Common myeloid progenitor, CD34-positive (primary cell): ENCODE data around the gene MAFF.
A peak's percentile ranks its signal among the peaks of the same experiment; 100 is the strongest.

Experiments
- CTCF ChIA-PET: fragments of 350-600 bp; sonication (Branson Sonifier 250); formaldehyde crosslinking; loops from one replicate; lab custom pipeline; 2021; ENCODE audit warnings: antibody characterized with exemption; lab: Charles Lee
- POLR2A ChIA-PET: fragments of 350-600 bp; sonication (Branson Sonifier 250); formaldehyde crosslinking; loops from one replicate; lab custom pipeline; 2021; ENCODE audit warnings: antibody characterized with exemption; lab: Charles Lee
- DNase-seq, 3 donors: peaks; one replicate each; pipeline versions ENCODE4 v3.0.0 to v3.0.0-alpha.2; 2013
- H3K27ac ChIP-seq, 2 experiments: 1 replicate in 1 of 2; 2 replicates in 1 of 2; pipeline ENCODE4 v1.7.0; 2013; ENCODE audit warnings: inconsistent platforms in 2 of 2, low read length in 2 of 2, mild to moderate bottlenecking in 2 of 2, low read depth in 1 of 2, moderate library complexity in 1 of 2; ENCODE audit not compliant: severe bottlenecking in 2 of 2, insufficient read depth in 1 of 2, poor library complexity in 1 of 2
- H3K27me3 ChIP-seq, 5 experiments: replicated peaks in 2 of 5; 1 replicate in 3 of 5; 2 replicates in 2 of 5; pipeline versions ENCODE4 v1.6.1 to v1.7.0; 2013; ENCODE audit warnings: low read length in 4 of 5, mild to moderate bottlenecking in 2 of 5, moderate library complexity in 2 of 5, inconsistent platforms in 1 of 5; ENCODE audit not compliant: insufficient read depth in 5 of 5, control insufficient read depth in 4 of 5
- H3K36me3 ChIP-seq, 4 experiments: 1 replicate in 2 of 4; 2 replicates in 2 of 4; pipeline versions ENCODE4 v1.6.1 to v1.7.0; 2013; ENCODE audit warnings: low read length in 3 of 4, control low read depth in 1 of 4, mild to moderate bottlenecking in 1 of 4; ENCODE audit not compliant: control insufficient read depth in 4 of 4, insufficient read depth in 4 of 4
- H3K4me1 ChIP-seq, 4 experiments: 1 replicate in 3 of 4; 2 replicates in 1 of 4; pipeline versions ENCODE4 v1.6.1 to v1.7.1; 2013; ENCODE audit warnings: low read length in 3 of 4, mild to moderate bottlenecking in 3 of 4, control low read depth in 1 of 4, inconsistent platforms in 1 of 4, moderate library complexity in 1 of 4; ENCODE audit not compliant: control insufficient read depth in 4 of 4, insufficient read depth in 4 of 4; ENCODE audit errors: control extremely low read depth in 1 of 4
- H3K4me3 ChIP-seq, 7 experiments: 1 replicate in 4 of 7; 2 replicates in 3 of 7; pipeline versions ENCODE4 v1.5.1 to v1.7.0; 2013; ENCODE audit warnings: mild to moderate bottlenecking in 7 of 7, low read length in 6 of 7, moderate library complexity in 6 of 7, inconsistent platforms in 2 of 7, low read depth in 2 of 7, control low read depth in 1 of 7; ENCODE audit not compliant: insufficient read depth in 4 of 7, control insufficient read depth in 1 of 7; ENCODE audit errors: extremely low read depth in 1 of 7
- H3K9me3 ChIP-seq, 5 experiments: 1 replicate in 4 of 5; 2 replicates in 1 of 5; pipeline versions ENCODE4 v1.6.1 to v1.7.1; 2013; ENCODE audit warnings: low read length in 4 of 5, mild to moderate bottlenecking in 2 of 5, inconsistent platforms in 1 of 5, low read depth in 1 of 5, moderate library complexity in 1 of 5; ENCODE audit not compliant: control insufficient read depth in 4 of 5, insufficient read depth in 2 of 5; ENCODE audit errors: control extremely low read depth in 1 of 5
- WGBS: methylation state at CpG from one replicate; pipeline ENCODE4 v1.1.5; 2013; ENCODE audit not compliant: insufficient coverage; 5-methylcytosine and 5-hydroxymethylcytosine counted together

MAFF gene

GRCh38 chr22:38164551-38164918 is 37.3 kb upstream of the MAFF start:
- CTCF ChIA-PET: interaction anchor here (1.0 to 1.9 kb wide), 5 partner anchors 11 to 66 kb away, joined by 3 to 5 read pairs (median 3); no protein-coding TSS in a partner anchor
- DNase-seq: no peak
- POLR2A ChIA-PET: no interaction called here
- Histone ChIP-seq H3K9me3 (no peaks in the 10 kb centered on the region), H3K27ac (no peak overlapping the region), H3K36me3 (peaks cover 0 to 50% (median 15%) of the 10 kb centered on the region in 4 experiments), H3K4me1 (peaks cover 0 to 12% (median 0%) of the 10 kb centered on the region in 4 experiments), H3K4me3 (no peak overlapping the region), H3K27me3 (no peaks in the 10 kb centered on the region)
- 99% methylated on average over 7 of the region's 7 CpGs for WGBS

DNA sequence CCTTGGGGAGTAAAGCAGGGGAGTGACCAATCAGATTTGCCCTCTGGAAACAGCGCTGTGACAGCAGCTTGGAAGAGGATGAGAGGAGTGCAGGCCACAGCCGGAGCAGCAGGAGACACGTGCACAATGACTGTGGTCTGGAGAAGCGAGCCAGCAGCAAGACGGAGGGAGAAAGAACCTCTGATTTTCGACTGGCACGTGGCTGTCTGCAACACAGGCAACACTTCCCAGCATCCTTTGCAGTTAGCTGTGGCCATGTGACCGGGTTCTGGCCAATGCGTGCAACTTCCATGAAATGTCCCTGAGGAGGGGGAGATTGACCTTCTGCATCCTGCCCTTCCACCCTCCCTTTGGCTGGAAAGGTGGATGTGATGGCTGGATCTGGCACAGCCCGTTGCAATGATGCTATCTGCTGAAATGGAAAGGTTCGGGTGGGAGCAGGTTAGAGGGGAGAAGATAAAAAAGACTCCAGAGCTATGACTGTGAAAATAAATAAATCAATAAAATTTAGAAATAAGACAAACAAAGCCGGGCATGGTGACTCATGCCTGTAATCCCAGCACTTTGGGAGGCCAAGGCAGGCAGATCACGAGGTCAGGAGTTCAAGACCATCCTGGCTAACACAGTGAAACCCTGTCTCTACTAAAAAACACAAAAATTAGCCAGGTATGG is 35.7 kb upstream of the MAFF start:
- 94% methylated on average over 9 of the region's 13 CpGs for WGBS

DNA sequence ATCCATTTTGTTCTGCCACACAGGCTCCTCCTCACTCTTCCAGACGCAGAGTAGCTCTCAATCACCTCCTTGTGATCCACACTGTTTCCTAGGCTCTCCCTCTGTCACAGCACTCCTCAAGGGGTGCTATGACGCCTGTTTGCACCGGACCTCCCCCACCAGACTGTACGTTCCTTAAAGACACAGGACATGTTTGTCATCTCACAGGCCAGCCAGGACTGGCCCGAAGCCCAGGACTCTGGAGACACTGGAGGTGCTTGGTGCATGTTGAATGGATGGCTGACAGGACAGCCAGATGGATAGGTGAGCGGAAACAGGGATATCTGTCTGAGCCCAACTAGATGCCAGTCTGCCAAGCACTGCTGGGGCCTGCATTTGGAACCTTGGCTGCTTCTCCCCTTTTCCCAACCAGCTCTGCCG is 33.8 kb upstream of the MAFF start:
- 93% methylated on average over 4 of the region's 7 CpGs for WGBS
- POLR2A ChIA-PET: no interaction called here

More for the DNA sequence above, 35.7 kb upstream of the MAFF start:
- Histone ChIP-seq H3K4me3 (no peak overlapping the region), H3K27me3 (no peaks in the 10 kb centered on the region), H3K9me3 (no peaks in the 10 kb centered on the region), H3K27ac (no peak overlapping the region), H3K36me3 (peaks cover 0 to 50% (median 15%) of the 10 kb centered on the region in 4 experiments), H3K4me1 (peaks cover 0 to 12% (median 0%) of the 10 kb centered on the region in 4 experiments)
- POLR2A ChIA-PET: no interaction called here
- DNase-seq: no peak
- CTCF ChIA-PET: no interaction called here

DNA sequence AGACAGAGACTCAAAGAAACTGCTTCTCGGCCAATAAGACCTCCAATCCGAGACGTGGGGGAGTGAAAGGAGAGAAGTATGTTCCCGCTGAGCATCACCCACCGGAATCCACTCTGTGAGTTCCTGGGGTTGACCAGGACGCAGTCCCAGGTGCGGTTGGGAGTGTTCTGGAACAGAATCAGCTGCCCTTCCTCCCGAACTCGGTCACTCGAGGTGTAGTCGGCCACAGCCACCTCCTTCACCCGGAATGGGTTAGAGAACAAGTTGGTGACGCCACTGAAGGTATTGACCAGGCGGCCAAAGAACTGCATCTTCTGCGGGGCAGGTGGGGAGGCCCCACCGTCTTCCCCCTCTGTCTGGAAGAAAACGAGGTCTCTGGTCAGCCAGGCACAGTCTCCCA is 32.7 kb upstream of the MAFF start:
- peaks cover 0 to 24% (median 19%) of the 10 kb centered on the region in 4 experiments for H3K4me1 ChIP-seq
- H3K9me3 ChIP-seq: no peaks in the 10 kb centered on the region
- POLR2A ChIA-PET: no interaction called here
- CTCF ChIA-PET: no interaction called here
- WGBS: over 99% methylated on average over 14 of the region's 17 CpGs
- no peak for DNase-seq
- H3K4me3 ChIP-seq: no peak overlapping the region
- peaks cover 0 to 36% (median 13%) of the 10 kb centered on the region in 4 experiments for H3K36me3 ChIP-seq
- no peaks in the 10 kb centered on the region for H3K27me3 ChIP-seq
- no peak overlapping the region for H3K27ac ChIP-seq

More for the DNA sequence above, 33.8 kb upstream of the MAFF start:
- Histone ChIP-seq H3K4me3 (no peak overlapping the region), H3K27ac (no peak overlapping the region), H3K36me3 (peaks cover 0 to 43% (median 13%) of the 10 kb centered on the region in 4 experiments), H3K27me3 (no peaks in the 10 kb centered on the region), H3K9me3 (no peaks in the 10 kb centered on the region), H3K4me1 (peaks cover 0 to 18% (median 10%) of the 10 kb centered on the region in 4 experiments)
- no peak for DNase-seq
- CTCF ChIA-PET: interaction anchor here (1.1 kb wide), 1 partner anchor 8 kb away, joined by 3 read pairs; no protein-coding TSS in a partner anchor

GRCh38 chr22:38170469-38170868 is 31.3 kb upstream of the MAFF start:
- DNase-seq: no peak
- ChIA-PET POLR2A (no interaction called here), CTCF (interaction anchor here (1.4 kb wide), 1 partner anchor 34 kb away, joined by 3 read pairs; no protein-coding TSS in a partner anchor)
- Histone ChIP-seq H3K27me3 (no peaks in the 10 kb centered on the region), H3K4me3 (no peak overlapping the region), H3K36me3 (peaks cover 0 to 26% (median 8%) of the 10 kb centered on the region in 4 experiments), H3K4me1 (peaks cover 0 to 38% (median 29%) of the 10 kb centered on the region in 4 experiments), H3K9me3 (no peaks in the 10 kb centered on the region), H3K27ac (no peak overlapping the region)
- 98% methylated on average over 5 of the region's 5 CpGs for WGBS

GRCh38 chr22:38171927-38172831 is 29.6 kb upstream of the MAFF start:
- peak in 2 of 3 donors; percentile 90 to 92 for DNase-seq
- Histone ChIP-seq H3K27me3 (no peaks in the 10 kb centered on the region), H3K27ac (peak overlapping the region; percentile 51 to 75), H3K4me1 (peaks cover 0 to 55% (median 46%) of the 10 kb centered on the region in 4 experiments), H3K9me3 (no peaks in the 10 kb centered on the region), H3K4me3 (peak overlapping the region in 2 of 7 experiments; percentile 4 to 17), H3K36me3 (peaks cover 0 to 17% (median 4%) of the 10 kb centered on the region in 4 experiments)
- POLR2A ChIA-PET: interaction anchor here (0.5 to 1.5 kb wide), 5 partner anchors 8 to 35 kb away, joined by 3 to 5 read pairs (median 4); partner anchors contain the start of gene MAFF
- CTCF ChIA-PET: no interaction called here
- whole genome bisulfite sequencing: 75% methylated on average over 10 of the region's 16 CpGs
